Stimulated activated effector memory CD8-positive, alpha-beta T cell treated with anti-CD3 and anti-CD28 coated beads, Interleukin-12 subunit alpha, Interleukin-12 subunit beta, amount 100 ng/mL, for 72 hours (primary cell): Measurements from ENCODE around the gene TMEM106C.
"Not testable (repeated sequence)": the region's sequence is repeated elsewhere in the genome, so short reads cannot be mapped to it uniquely, and the experiment has no call there.

Experiments
- ATAC-seq: fragments of 150-1000 bp; cut with Tn5 transposase; 2 replicates; pipeline ENCODE4 v1.10.0; 2021
- DNase-seq, 2 donors: peaks; one replicate each; pipeline ENCODE4 v3.0.0; 2021 to 2022; ENCODE audit warnings: low spot score in 2 of 2
- H3K27ac Mint-ChIP-seq: one replicate; pipeline ENCODE4 v1.8.0; 2022; ENCODE audit warnings: mild to moderate bottlenecking, mixed read lengths
- H3K36me3 Mint-ChIP-seq: one replicate; pipeline ENCODE4 v1.8.0; 2022; ENCODE audit warnings: mild to moderate bottlenecking, mixed read lengths
- H3K4me1 Mint-ChIP-seq: one replicate; pipeline ENCODE4 v1.8.0; 2022; ENCODE audit warnings: mixed read lengths
- H3K4me3 Mint-ChIP-seq: one replicate; pipeline ENCODE4 v1.8.0; 2022; ENCODE audit warnings: mild to moderate bottlenecking, mixed read lengths
- H3K9me3 Mint-ChIP-seq: one replicate; pipeline ENCODE4 v1.8.0; 2022; ENCODE audit warnings: mixed read lengths

TMEM106C gene

GRCh38 chr12:47943623-47944340, 19.6 kb upstream of the TMEM106C start:
- peaks cover 12% of the 10 kb centered on the region for H3K4me1 Mint-ChIP-seq
- no peak overlapping the region for H3K27ac Mint-ChIP-seq
- no peaks in the 10 kb centered on the region for H3K9me3 Mint-ChIP-seq
- H3K4me3 Mint-ChIP-seq: no peak overlapping the region
- no peak for ATAC-seq
- H3K36me3 Mint-ChIP-seq: no peaks in the 10 kb centered on the region
- DNase-seq: no peak

- no peak overlapping the region for H3K4me3 Mint-ChIP-seq
- ATAC-seq: no peak
- DNase-seq: no peak
- H3K4me1 Mint-ChIP-seq: peaks cover 20% of the 10 kb centered on the region
- H3K36me3 Mint-ChIP-seq: no peaks in the 10 kb centered on the region
- H3K9me3 Mint-ChIP-seq: no peaks in the 10 kb centered on the region
- no peak overlapping the region for H3K27ac Mint-ChIP-seq
Observed at GRCh38 chr12:47944685-47945340, 18.6 kb upstream of the TMEM106C start.

GRCh38 chr12:47945341-47945728, 18.1 kb upstream of the TMEM106C start:
- no peak overlapping the region for H3K4me3 Mint-ChIP-seq
- H3K27ac Mint-ChIP-seq: no peak overlapping the region
- no peaks in the 10 kb centered on the region for H3K9me3 Mint-ChIP-seq
- no peaks in the 10 kb centered on the region for H3K36me3 Mint-ChIP-seq
- ATAC-seq (no peak), DNase-seq (no peak)
- H3K4me1 Mint-ChIP-seq: peaks cover 21% of the 10 kb centered on the region

GRCh38 chr12:47946413-47947323, 16.7 kb upstream of the TMEM106C start:
- Mint-ChIP-seq H3K9me3 (no peaks in the 10 kb centered on the region), H3K4me1 (peaks cover 10% of the 10 kb centered on the region), H3K27ac (peak overlapping the region; percentile 88), H3K36me3 (no peaks in the 10 kb centered on the region), H3K4me3 (no peak overlapping the region)
- no peak for ATAC-seq
- DNase-seq: no peak

GRCh38 chr12:47947341-47947740, 16.1 kb upstream of the TMEM106C start:
- Mint-ChIP-seq H3K36me3 (no peaks in the 10 kb centered on the region), H3K4me3 (no peak overlapping the region), H3K4me1 (peaks cover 9% of the 10 kb centered on the region), H3K27ac (no peak overlapping the region), H3K9me3 (no peaks in the 10 kb centered on the region)
- DNase-seq (no peak), ATAC-seq (no peak)

- H3K36me3 Mint-ChIP-seq: no peaks in the 10 kb centered on the region
- peak; percentile 38 to 70 for DNase-seq
- peaks cover 9% of the 10 kb centered on the region for H3K4me1 Mint-ChIP-seq
- H3K9me3 Mint-ChIP-seq: no peaks in the 10 kb centered on the region
- no peak overlapping the region for H3K4me3 Mint-ChIP-seq
- peak overlapping the region; percentile 64 for H3K27ac Mint-ChIP-seq
- ATAC-seq: peak; percentile 72
Observed at GRCh38 chr12:47949441-47950341, 13.7 kb upstream of the TMEM106C start.

GRCh38 chr12:47950856-47951468, 12.4 kb upstream of the TMEM106C start:
- Mint-ChIP-seq H3K9me3 (no peaks in the 10 kb centered on the region), H3K27ac (no peak overlapping the region), H3K36me3 (no peaks in the 10 kb centered on the region), H3K4me3 (no peak overlapping the region), H3K4me1 (peaks cover 9% of the 10 kb centered on the region)
- no peak for ATAC-seq
- DNase-seq: no peak

- ATAC-seq: no peak
- H3K27ac Mint-ChIP-seq: no peak overlapping the region
- H3K9me3 Mint-ChIP-seq: no peaks in the 10 kb centered on the region
- H3K36me3 Mint-ChIP-seq: no peaks in the 10 kb centered on the region
- H3K4me1 Mint-ChIP-seq: peaks cover 8% of the 10 kb centered on the region
- DNase-seq: no peak
- H3K4me3 Mint-ChIP-seq: no peak overlapping the region
Observed at GRCh38 chr12:47954058-47954457, 9.3 kb upstream of the TMEM106C start.

- Mint-ChIP-seq H3K9me3 (no peaks in the 10 kb centered on the region), H3K4me3 (no peak overlapping the region), H3K27ac (no peak overlapping the region), H3K4me1 (peaks cover 3% of the 10 kb centered on the region), H3K36me3 (no peaks in the 10 kb centered on the region)
- DNase-seq (no peak), ATAC-seq (no peak)
Observed at GRCh38 chr12:47954467-47955045, 8.8 kb upstream of the TMEM106C start.

- no peak overlapping the region for H3K27ac Mint-ChIP-seq
- DNase-seq (no peak), ATAC-seq (no peak)
- H3K36me3 Mint-ChIP-seq: no peaks in the 10 kb centered on the region
- H3K4me3 Mint-ChIP-seq: no peak overlapping the region
- no peaks in the 10 kb centered on the region for H3K4me1 Mint-ChIP-seq
- no peaks in the 10 kb centered on the region for H3K9me3 Mint-ChIP-seq
Observed at GRCh38 chr12:47955059-47955458, 8.3 kb upstream of the TMEM106C start.

- not testable (repeated sequence) for H3K4me1 Mint-ChIP-seq, ATAC-seq, H3K36me3 Mint-ChIP-seq, DNase-seq, H3K9me3 Mint-ChIP-seq, H3K4me3 Mint-ChIP-seq, H3K27ac Mint-ChIP-seq
Observed at GRCh38 chr12:47957671-47958070, 5.7 kb upstream of the TMEM106C start.

GRCh38 chr12:47962198-47962597, 1.2 kb upstream of the TMEM106C start:
- Mint-ChIP-seq H3K4me3 (no peak overlapping the region), H3K36me3 (peaks cover 30% of the 10 kb centered on the region), H3K27ac (no peak overlapping the region), H3K4me1 (peaks cover 45% of the 10 kb centered on the region), H3K9me3 (no peaks in the 10 kb centered on the region)
- ATAC-seq (no peak), DNase-seq (no peak)

- H3K36me3 Mint-ChIP-seq: peaks cover 51% of the 10 kb centered on the region
- no peak for ATAC-seq
- peak overlapping the region; percentile 100 for H3K4me3 Mint-ChIP-seq
- H3K27ac Mint-ChIP-seq: peak overlapping the region; percentile 98
- no peak for DNase-seq
- H3K4me1 Mint-ChIP-seq: peaks cover 47% of the 10 kb centered on the region
- no peaks in the 10 kb centered on the region for H3K9me3 Mint-ChIP-seq
Observed at GRCh38 chr12:47964106-47964728, 821 bp downstream of the TMEM106C start.

- Mint-ChIP-seq H3K36me3 (peaks cover 53% of the 10 kb centered on the region), H3K4me3 (no peak overlapping the region), H3K9me3 (no peaks in the 10 kb centered on the region), H3K27ac (no peak overlapping the region), H3K4me1 (peaks cover 47% of the 10 kb centered on the region)
- no peak for DNase-seq
- no peak for ATAC-seq
Observed at GRCh38 chr12:47965581-47965980, 2.2 kb downstream of the TMEM106C start.
